BJ (cell line): Measurements from ENCODE around the gene TNFRSF8. TPM values are rescaled to one million over a fixed set of nuclear protein-coding genes. Genes with fewer than 3 reads are reported as not detected.

Experiments
- CTCF ChIA-PET: fragments of 350-600 bp; formaldehyde crosslinking; extraction: SDS; loops from one replicate; lab custom pipeline; 2021; ENCODE audit warnings: antibody characterized with exemption, inconsistent platforms; lab: Yijun Ruan, JAX
- POLR2A ChIA-PET: fragments of 300-600 bp; sonication (Branson Sonifier 250); formaldehyde crosslinking; extraction: SDS; loops from one replicate; lab custom pipeline; 2021; ENCODE audit warnings: antibody characterized with exemption; lab: Charles Lee
- DNase-seq: peaks from one replicate; pipeline ENCODE4 v3.0.0-alpha.2; 2011; ENCODE audit warnings: low read depth
- H3K27me3 ChIP-seq: 2 replicates; pipeline ENCODE4 v1.6.0; 2011; ENCODE audit warnings: low read length; ENCODE audit not compliant: control insufficient read depth, insufficient read depth
- H3K36me3 ChIP-seq: 2 replicates; pipeline ENCODE4 v1.5.1; 2011; ENCODE audit warnings: low read length; ENCODE audit not compliant: control insufficient read depth, insufficient read depth
- H3K4me3 ChIP-seq: 2 replicates; pipeline ENCODE4 v1.5.1; 2011; ENCODE audit warnings: low read depth, mild to moderate bottlenecking, control low read depth, low read length
- polyA plus RNA-seq: library from polyadenylated mRNA; depleted of rRNA; stranded (reverse); fragments of >200 nt; gene quantifications from 2 replicates; pipeline ENCODE4 v1.2.3, GENCODE V29; 2011
- TF ChIP-seq, protein P1 (sequence below): IDR thresholded peaks from 2 replicates; pipeline ENCODE4 v1.5.1; 2011; ENCODE audit warnings: low read depth, mild to moderate bottlenecking, control low read depth, inconsistent platforms, low read length, moderate library complexity; ENCODE audit not compliant: insufficient read depth

Gene TNFRSF8
- polyA plus RNA-seq, 1 experiment, result not detected

DNA sequence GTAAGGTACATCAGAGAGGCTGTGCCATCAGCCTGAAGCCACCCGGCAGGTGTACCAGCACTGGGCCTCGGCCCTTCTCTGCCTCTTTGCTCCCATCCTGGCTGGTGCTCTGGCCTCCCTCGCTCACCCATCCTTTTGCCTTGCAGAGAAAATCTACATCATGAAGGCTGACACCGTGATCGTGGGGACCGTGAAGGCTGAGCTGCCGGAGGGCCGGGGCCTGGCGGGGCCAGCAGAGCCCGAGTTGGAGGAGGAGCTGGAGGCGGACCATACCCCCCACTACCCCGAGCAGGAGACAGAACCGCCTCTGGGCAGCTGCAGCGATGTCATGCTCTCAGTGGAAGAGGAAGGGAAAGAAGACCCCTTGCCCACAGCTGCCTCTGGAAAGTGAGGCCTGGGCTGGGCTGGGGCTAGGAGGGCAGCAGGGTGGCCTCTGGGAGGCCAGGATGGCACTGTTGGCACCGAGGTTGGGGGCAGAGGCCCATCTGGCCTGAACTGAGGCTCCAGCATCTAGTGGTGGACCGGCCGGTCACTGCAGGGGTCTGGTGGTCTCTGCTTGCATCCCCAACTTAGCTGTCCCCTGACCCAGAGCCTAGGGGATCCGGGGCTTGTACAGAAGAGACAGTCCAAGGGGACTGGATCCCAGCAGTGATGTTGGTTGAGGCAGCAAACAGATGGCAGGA is 79.2 kb downstream of the TNFRSF8 start:
- Histone ChIP-seq H3K27me3 (no peaks in the 10 kb centered on the region), H3K36me3 (no peaks in the 10 kb centered on the region), H3K4me3 (no peak overlapping the region)
- ChIA-PET CTCF (interaction anchor here (0.9 to 1.0 kb wide), 2 partner anchors 17 to 33 kb away, joined by 3 read pairs; no protein-coding TSS in a partner anchor), POLR2A (no interaction called here)
- TF ChIP-seq, protein P1, sequence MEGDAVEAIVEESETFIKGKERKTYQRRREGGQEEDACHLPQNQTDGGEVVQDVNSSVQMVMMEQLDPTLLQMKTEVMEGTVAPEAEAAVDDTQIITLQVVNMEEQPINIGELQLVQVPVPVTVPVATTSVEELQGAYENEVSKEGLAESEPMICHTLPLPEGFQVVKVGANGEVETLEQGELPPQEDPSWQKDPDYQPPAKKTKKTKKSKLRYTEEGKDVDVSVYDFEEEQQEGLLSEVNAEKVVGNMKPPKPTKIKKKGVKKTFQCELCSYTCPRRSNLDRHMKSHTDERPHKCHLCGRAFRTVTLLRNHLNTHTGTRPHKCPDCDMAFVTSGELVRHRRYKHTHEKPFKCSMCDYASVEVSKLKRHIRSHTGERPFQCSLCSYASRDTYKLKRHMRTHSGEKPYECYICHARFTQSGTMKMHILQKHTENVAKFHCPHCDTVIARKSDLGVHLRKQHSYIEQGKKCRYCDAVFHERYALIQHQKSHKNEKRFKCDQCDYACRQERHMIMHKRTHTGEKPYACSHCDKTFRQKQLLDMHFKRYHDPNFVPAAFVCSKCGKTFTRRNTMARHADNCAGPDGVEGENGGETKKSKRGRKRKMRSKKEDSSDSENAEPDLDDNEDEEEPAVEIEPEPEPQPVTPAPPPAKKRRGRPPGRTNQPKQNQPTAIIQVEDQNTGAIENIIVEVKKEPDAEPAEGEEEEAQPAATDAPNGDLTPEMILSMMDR, result no peak
- DNase-seq, result no peak

DNA sequence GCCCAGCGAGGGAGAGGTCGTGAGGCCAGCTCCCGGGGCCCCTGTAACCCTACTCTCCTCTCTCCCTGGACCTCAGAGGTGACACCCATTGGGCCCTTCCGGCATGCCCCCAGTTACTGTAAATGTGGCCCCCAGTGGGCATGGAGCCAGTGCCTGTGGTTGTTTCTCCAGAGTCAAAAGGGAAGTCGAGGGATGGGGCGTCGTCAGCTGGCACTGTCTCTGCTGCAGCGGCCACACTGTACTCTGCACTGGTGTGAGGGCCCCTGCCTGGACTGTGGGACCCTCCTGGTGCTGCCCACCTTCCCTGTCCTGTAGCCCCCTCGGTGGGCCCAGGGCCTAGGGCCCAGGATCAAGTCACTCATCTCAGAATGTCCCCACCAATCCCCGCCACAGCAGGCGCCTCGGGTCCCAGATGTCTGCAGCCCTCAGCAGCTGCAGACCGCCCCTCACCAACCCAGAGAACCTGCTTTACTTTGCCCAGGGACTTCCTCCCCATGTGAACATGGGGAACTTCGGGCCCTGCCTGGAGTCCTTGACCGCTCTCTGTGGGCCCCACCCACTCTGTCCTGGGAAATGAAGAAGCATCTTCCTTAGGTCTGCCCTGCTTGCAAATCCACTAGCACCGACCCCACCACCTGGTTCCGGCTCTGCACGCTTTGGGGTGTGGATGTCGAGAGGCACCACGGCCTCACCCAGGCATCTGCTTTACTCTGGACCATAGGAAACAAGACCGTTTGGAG is 80.0 kb downstream of the TNFRSF8 start:
- no peak for DNase-seq
- POLR2A ChIA-PET, result no interaction called here
- no peak overlapping the region for H3K4me3 ChIP-seq
- no peaks in the 10 kb centered on the region for H3K36me3 ChIP-seq
- H3K27me3 ChIP-seq, result no peaks in the 10 kb centered on the region
- TF ChIP-seq, protein P1, result no peak
- CTCF ChIA-PET, result interaction anchor here (0.7 kb wide), 1 partner anchor 35 kb away, joined by 3 read pairs; no protein-coding TSS in a partner anchor

DNA sequence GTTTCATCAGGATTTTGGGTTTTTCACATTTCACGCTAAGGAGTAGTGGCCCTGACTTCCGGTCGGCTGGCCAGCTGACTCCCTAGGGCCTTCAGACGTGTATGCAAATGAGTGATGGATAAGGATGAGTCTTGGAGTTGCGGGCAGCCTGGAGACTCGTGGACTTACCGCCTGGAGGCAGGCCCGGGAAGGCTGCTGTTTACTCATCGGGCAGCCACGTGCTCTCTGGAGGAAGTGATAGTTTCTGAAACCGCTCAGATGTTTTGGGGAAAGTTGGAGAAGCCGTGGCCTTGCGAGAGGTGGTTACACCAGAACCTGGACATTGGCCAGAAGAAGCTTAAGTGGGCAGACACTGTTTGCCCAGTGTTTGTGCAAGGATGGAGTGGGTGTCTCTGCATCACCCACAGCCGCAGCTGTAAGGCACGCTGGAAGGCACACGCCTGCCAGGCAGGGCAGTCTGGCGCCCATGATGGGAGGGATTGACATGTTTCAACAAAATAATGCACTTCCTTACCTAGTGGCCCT is 80.6 kb downstream of the TNFRSF8 start:
- ChIA-PET POLR2A (no interaction called here), CTCF (interaction anchor here (0.7 kb wide), 1 partner anchor 35 kb away, joined by 3 read pairs; no protein-coding TSS in a partner anchor)
- peak; percentile 91 for DNase-seq
- no peak overlapping the region for H3K4me3 ChIP-seq
- H3K36me3 ChIP-seq, result no peaks in the 10 kb centered on the region
- no peaks in the 10 kb centered on the region for H3K27me3 ChIP-seq
- TF ChIP-seq, protein P1, result peak; percentile 16; the same call in 1 of the 2 replicates

DNA sequence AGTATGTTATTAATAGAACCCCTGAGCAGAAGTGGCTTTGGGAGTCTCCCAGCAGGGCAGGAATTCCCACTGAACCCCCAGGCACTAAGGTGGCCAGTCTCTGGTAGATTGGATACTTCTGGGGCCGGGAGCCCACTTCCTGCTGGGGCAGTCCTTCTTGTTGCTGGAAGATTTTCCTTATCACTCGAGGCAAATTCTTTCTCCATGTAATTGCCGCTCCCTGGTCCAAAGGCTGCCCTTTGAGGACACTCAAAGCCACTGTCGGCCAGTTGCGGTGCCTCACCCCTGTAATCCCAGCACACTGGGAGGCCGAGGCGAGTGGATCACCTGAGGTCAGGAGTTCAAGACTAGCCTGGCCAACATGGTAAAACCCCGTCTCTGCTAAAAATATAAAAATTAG is 81.1 kb downstream of the TNFRSF8 start:
- CTCF ChIA-PET, result no interaction called here
- TF ChIP-seq, protein P1, result no peak
- POLR2A ChIA-PET, result no interaction called here
- Histone ChIP-seq H3K4me3 (no peak overlapping the region), H3K36me3 (no peaks in the 10 kb centered on the region), H3K27me3 (no peaks in the 10 kb centered on the region)
- DNase-seq, result no peak

DNA sequence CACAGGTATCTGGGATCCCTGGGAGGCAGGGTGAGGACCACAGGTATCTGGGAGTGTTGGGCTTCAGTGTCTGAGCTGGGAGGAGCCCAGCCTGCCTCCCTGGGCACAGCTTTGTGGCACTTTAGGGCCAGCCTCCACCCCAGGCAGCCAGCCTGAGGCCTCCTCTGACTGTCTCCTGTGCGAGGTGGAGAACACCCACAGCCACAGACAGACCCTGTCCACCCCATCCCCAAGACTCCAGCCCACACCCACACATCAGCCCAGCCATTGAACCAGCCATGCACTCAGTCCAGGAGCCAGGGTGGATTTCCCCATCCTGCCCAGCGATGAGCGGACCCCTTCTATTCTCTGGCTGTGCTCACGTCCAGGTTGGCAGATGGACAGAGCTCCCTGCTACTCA is 81.9 kb downstream of the TNFRSF8 start:
- Histone ChIP-seq H3K4me3 (no peak overlapping the region), H3K27me3 (no peaks in the 10 kb centered on the region), H3K36me3 (no peaks in the 10 kb centered on the region)
- ChIA-PET POLR2A (no interaction called here), CTCF (interaction anchor here (1.3 kb wide), 1 partner anchor 63 kb away, joined by 4 read pairs; no protein-coding TSS in a partner anchor)
- no peak for DNase-seq
- TF ChIP-seq, protein P1, result no peak
